SK-MEL-5 (cell line): ENCODE measurements around the gene PLA2G2C. TPM values are rescaled to one million over a fixed set of nuclear protein-coding genes. Genes with fewer than 3 reads are reported as not detected.
A peak's percentile ranks its signal among the peaks of the same experiment; 100 is the strongest.

Experiments
- DNase-seq: peaks from one replicate; pipeline ENCODE4 v3.0.0-alpha.2; 2016; ENCODE audit warnings: low read depth, low spot score
- in situ Hi-C: cut with HindIII; loops from 2 replicates; pipeline ENCODE4 v1.10.0; 2016; ENCODE audit warnings: low sequenced_read_pairs, high pct_unique_total_duplicates, low pct_unique_long_range_greater_than_20kb
- total RNA-seq: library from RNA; depleted of rRNA; stranded (reverse); fragments of >200 nt; shearing (Covaris generic); gene quantifications from 2 replicates; pipeline ENCODE4 v1.2.3, GENCODE V29; 2014; rRNA removed

PLA2G2C gene
- total RNA-seq, 1 experiment from 2014 or later: not detected

- DNase-seq: no peak
- in situ Hi-C loops: no loop called here
Observed at GRCh38 chr1:20126041-20126805, 60.1 kb downstream of the PLA2G2C start.

- in situ Hi-C loops: no loop called here
Observed at GRCh38 chr1:20125100-20125499, 61.2 kb downstream of the PLA2G2C start.

GRCh38 chr1:20124456-20125057 lies 61.8 kb downstream of the PLA2G2C start:
- in situ Hi-C loops: no loop called here
- DNase-seq: peak; percentile 15

More at GRCh38 chr1:20125100-20125499, 61.2 kb downstream of the PLA2G2C start:
- no peak for DNase-seq

- in situ Hi-C loops: no loop called here
- no peak for DNase-seq
Observed at GRCh38 chr1:20123722-20124455, 62.4 kb downstream of the PLA2G2C start.

- no peak for DNase-seq
- in situ Hi-C loops: no loop called here
Observed at GRCh38 chr1:20120796-20121195, 65.5 kb downstream of the PLA2G2C start.

GRCh38 chr1:20119347-20119746 lies 67.0 kb downstream of the PLA2G2C start, which contains the start of gene PLA2G2D:
Gene PLA2G2D (minus strand): TSS chr1:20119536. CDS start chr1:20119498, 38 bp downstream.
- no peak for DNase-seq
- in situ Hi-C loops: no loop called here

- no peak for DNase-seq
- in situ Hi-C loops: no loop called here
Observed at GRCh38 chr1:20117236-20117635, 69.1 kb downstream of the PLA2G2C start.

- in situ Hi-C loops: no loop called here
- DNase-seq: no peak
Observed at GRCh38 chr1:20115916-20116315, 70.4 kb downstream of the PLA2G2C start.

GRCh38 chr1:20115479-20115878 lies 70.8 kb downstream of the PLA2G2C start:
- in situ Hi-C loops: no loop called here
- DNase-seq: no peak

- no peak for DNase-seq
- in situ Hi-C loops: no loop called here
Observed at GRCh38 chr1:20114021-20114648, 72.2 kb downstream of the PLA2G2C start.

Other genes with a start within 250 kb of the PLA2G2C start
- gene PLA2G2A, start 206.9 kb downstream of the PLA2G2C start, total RNA-seq: not detected in 2 replicates
- not detected in 2 replicates for gene PLA2G5, start 116.3 kb downstream of the PLA2G2C start, total RNA-seq
- not detected in 2 replicates for gene PLA2G2D, start 67.0 kb downstream of the PLA2G2C start, total RNA-seq
- not detected in 2 replicates for gene PLA2G2F, start 47.2 kb downstream of the PLA2G2C start, total RNA-seq
- 0.08 TPM in 1 of 2 replicates, not detected in the other for gene UBXN10, start 422 bp downstream of the PLA2G2C start, total RNA-seq
- gene VWA5B1, start 104.4 kb upstream of the PLA2G2C start, total RNA-seq: not detected in 2 replicates